ENCODE results near the gene ZBTB7C.
A peak's percentile ranks its signal among the peaks of the same experiment; 100 is the strongest.

Gene ZBTB7C

GRCh38 chr18:48037481-48038271, 371.5 kb downstream of the ZBTB7C start:
- no peak for DNase-seq (ENCODE audit: low read depth in 2 of 2)

DNA sequence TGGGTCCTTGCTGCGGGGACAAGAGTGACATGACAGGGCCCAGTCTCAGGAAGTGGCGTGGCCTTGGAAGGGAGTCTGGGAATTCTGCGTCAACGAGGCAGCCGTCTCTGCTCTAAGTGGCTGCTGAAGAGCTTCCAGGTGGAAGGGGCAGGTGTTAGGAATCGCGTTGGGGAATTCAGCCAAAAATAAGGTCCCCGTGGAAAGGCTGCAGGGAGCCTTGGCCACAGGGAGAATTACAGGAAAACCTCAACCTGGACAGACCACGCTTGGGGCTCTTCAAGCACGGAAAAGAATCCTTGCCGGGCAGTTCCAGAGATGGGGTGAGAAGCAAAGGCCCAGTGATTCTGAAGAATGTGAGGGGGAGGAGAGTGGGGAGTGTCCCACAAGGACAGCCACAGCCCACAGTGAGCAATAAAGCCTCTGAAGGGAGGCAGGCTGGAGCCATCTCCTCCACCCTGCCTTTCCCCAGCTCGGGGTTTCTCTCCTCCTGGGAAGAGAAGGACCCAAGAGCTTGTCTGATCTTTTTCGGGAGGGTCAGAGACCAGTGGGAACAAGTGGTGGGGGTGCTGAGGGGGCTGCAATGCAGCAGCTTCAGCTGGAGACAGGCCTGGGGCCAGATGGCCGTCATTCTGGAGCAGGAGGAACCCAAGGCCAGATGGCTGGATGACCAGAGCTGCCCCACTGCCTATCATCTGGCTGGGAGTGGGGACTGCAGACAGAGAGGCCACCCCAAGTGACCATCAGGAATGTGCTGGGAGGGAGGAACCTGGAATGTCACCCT, 372.4 kb downstream of the ZBTB7C start:
- no peak for DNase-seq (ENCODE audit: low read depth in 2 of 2)

- no peak for DNase-seq (ENCODE audit: low read depth in 2 of 2)
Measured at GRCh38 chr18:48036226-48036625, 373.0 kb downstream of the ZBTB7C start.

- DNase-seq (ENCODE audit: low read depth in 2 of 2), result no peak
Measured at GRCh38 chr18:48035556-48035860, 373.7 kb downstream of the ZBTB7C start.

DNA sequence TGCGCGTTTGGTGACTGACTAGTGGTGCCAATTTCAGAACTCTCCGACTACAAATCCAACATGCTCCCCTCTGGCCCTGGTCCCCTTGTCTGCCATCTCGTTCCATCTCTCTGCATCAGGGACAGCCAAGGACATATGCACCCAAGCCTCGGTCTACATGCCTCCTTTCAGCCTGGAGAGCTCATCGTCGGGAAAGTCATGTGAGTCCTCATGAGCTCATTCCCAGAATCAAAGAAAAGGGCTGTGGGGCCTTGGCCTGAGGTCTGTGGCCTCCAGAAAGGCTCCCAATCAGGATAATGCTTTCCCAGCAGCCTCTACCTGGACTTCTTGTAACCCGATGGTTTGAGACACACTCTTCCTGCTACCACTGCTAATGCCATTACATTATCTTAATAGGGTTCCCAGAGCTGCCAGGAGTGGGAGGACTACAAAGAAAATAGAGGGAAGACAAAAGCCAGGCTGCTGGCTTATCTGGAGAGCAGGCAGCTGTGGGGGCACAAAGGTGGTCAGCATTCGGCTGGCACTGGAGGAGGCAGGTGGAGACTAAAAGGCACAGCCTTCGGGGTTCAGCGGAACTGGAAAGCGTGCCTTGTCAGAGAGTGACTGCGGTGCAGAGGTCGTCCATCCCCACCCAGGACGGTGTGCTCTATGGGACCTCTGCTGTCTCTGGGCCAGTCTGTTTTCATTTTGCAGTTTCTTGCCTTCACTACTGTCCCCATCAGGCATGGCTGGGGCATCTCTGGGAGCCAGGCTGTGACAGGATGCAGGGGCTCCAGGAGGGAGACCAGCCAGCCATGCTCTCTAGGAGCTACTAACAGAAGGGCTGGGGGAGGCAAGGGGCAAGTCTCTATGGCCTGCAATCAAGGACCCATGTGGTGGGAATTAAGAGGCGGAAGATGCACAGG, 374.3 kb downstream of the ZBTB7C start:
- DNase-seq (ENCODE audit: low read depth in 2 of 2), result no peak

DNA sequence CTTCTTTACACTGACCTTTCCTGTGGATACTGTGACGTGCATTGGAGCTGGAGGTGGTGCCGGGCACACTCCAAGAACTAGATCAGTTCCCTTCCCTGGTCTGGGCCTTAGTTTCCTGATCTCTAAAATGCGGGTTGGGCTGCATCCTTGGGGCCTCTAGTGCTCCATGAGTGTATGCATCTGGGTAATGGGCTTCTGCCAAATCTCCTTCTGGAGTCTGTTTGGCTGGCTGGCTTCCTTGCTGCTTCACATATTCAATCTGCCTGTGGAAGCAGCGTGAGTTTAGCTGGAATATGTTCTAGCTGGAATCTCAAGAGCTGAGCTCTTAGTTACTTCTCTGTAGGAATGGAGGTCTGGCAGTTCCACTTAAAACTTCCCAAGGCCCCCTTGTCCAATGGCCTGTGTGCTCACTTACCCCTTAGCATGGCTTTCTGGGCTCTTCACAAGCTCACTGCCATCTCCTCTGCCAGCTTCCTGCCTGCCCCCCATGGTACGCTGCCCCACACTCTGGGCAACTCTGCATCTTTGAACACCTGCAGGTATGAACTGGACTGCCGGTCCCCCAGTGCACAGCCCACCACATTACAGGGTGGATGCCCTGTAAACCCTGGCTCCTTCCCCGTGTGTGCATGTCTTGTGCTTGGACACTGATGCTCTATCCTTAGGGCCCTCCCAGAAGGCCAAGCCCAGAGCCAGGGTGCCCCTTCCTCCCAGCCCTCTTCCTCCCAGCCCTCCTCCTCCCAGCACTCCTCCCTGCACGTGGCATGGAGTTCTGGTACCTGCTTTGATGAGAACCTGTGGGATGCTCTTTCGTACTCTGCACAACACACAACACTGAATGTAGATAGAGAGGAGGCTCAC, 375.2 kb downstream of the ZBTB7C start:
- DNase-seq (ENCODE audit: low read depth in 2 of 2), result no peak

GRCh38 chr18:48032876-48033789, 376.1 kb downstream of the ZBTB7C start:
- DNase-seq (ENCODE audit: low read depth in 2 of 2), result no peak

DNA sequence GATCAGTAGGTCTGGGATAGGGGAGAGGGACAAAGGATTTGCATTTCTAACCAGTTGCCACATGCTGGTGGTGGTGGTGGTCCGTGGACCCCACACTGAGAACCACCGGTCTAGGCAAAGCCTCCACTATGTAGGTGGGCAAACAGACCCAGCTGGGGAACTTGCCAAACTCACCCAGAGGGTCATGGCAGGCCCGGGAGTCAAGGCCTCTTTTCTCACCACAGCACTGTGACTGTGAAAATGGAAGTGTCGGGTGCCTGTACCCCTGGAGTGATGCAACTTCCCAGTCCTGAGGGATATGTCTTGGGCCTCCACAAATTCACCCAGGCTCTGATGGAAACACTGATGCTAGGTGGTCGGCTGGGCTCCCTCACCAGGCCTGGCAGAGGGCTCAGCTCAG, 377.5 kb downstream of the ZBTB7C start:
- DNase-seq (ENCODE audit: low read depth in 2 of 2), result no peak

GRCh38 chr18:48030616-48031480, 378.3 kb downstream of the ZBTB7C start:
- no peak for DNase-seq (ENCODE audit: low read depth in 2 of 2)

DNA sequence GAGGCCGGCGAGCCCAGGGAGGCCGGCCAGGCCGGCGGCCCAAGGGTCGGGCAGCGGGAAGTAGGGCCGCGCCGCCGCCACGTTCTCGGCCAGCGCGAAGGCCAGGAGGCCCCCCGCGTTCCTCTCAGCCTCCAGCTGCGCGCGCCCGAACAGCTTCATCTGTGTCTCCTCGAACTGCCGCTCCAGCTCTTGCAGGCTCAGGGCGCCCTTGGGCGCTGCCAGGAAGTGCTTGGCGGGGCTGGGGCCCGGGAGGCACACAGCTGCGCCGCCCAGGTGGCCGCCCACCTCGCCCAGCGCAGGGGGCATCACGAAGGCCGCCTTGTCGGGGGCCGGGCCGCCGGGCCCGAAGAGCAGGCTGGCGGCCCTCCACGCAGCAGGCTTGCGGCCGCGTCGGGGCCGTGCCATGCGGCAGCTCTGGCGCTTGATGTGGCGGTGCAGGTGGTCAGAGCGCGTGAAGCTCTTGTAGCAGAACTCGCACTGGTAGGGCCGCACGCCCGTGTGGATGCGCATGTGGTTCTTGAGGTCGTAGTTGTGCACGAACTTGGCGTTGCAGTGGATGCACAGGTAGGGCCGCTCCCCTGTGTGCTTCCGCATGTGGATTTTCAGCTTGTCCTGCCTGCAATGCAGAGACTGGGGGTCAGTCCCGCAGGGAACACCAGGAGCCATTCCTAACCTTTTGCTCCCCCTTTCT, 379.7 kb downstream of the ZBTB7C start:
- no peak for DNase-seq (ENCODE audit: low read depth in 2 of 2)

- DNase-seq (ENCODE audit: low read depth in 2 of 2), result no peak
Measured at GRCh38 chr18:48028696-48029095, 380.5 kb downstream of the ZBTB7C start.

DNA sequence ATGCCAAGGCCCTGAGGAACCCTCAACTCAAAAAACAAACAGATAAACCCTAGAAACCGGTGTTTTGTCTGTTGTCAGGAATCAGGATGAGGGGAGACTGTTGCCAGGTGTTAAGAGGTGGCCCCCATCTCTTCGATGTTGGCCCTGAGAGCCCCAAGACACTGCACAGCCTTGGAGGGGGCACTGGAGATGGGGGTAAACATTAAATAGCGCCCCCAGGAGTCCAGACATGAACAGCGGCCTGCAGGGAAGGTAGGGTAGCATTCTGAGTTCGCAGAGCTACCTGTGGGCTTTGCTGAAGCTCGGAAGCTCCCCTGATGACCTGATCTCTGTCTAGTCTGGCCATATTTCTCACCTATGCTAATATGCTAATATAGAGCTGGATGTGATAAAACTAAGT, 381.1 kb downstream of the ZBTB7C start:
- no peak for DNase-seq (ENCODE audit: low read depth in 2 of 2)

- DNase-seq (ENCODE audit: low read depth in 2 of 2), result no peak
Measured at GRCh38 chr18:48027401-48027963, 381.7 kb downstream of the ZBTB7C start.

- no peak for DNase-seq (ENCODE audit: low read depth in 2 of 2)
Measured at GRCh38 chr18:48026216-48026615, 383.0 kb downstream of the ZBTB7C start.

DNA sequence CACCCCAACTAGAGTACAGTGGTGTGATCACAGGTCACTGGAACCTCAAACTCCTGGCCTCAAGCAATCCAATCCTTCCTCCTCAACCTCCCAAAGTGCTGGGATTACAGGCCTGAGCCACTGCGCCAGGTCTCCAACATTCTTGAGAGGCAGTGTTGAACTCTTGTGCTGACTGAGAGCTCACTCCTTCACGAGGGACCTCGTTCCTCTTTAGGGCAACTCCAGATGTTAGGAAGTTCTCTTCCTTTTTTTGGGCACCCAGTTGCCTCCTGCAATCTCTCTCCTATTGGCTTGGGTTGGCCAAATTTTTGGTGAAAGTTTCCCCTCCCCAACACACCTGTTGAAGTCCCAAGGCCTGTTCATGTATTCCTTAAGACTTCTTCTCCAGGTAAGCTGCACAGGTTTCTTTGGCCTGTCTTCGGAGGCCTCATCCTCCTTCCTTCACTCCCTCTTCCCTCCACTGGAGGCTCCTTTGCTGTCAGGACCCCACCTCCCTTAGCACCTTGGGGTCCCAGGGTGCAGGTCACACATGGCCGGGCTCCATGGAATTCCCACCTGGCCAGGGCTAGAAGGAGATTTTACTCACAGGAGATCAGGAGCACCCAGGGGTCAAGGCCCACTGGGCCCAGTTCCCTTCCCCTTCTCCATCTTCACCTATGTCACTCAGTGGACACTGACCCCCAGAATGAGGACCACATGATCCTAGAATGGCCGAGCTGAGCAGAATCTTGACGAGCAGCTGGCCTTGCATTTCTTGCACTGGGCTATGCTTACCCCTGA, 384.1 kb downstream of the ZBTB7C start:
- DNase-seq (ENCODE audit: low read depth in 2 of 2), result no peak

DNA sequence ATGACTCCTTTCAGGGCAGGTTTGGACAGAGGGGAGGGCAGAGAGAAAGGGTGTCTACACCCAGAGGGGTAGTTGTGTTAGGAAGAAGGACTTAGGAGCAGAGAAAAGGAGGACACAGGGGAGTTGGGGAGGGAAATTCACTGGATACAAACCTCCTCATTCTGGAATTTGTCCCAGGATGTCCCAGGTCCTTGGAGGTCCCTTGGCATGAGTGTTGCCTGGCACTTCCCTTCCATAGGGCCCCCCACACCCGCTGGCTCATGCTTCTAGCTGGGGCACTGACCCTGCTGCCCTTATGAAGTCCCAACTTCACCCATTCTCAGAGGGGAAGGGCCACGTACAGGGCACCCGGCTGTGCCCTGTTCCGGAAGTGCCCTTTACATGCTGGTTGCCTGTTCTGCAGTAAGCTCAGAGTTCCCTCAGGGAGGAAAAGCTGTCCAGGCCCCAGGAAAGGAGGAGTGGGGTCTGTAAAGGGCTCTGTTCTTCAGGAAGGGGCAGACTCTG, 385.1 kb downstream of the ZBTB7C start:
- no peak for DNase-seq (ENCODE audit: low read depth in 2 of 2)

- peak in 1 of 2 donors; percentile 14 for DNase-seq (ENCODE audit: low read depth in 2 of 2)
Measured at GRCh38 chr18:48023334-48024008, 385.7 kb downstream of the ZBTB7C start.

Measured in stimulated activated CD4-positive, alpha-beta T cell treated with anti-CD3 and anti-CD28 coated beads, Interleukin-4, amount 100 ng/mL, for 48 hours (primary cell).